ENCODE measurements around the gene ZNF804B.

- no peak for TF ChIP-seq CTCF (conservative IDR thresholded peaks at IDR 0.05)
- TF ChIP-seq EZH2 (IDR thresholded peaks at IDR 0.05; ENCODE audit: low read depth) = no peak
Measured at GRCh38 chr7:88866265-88866863, 106.9 kb downstream of the ZNF804B start.
